Measurements from ENCODE around the gene STRIP1. TPM values are rescaled to one million over a fixed set of nuclear protein-coding genes. Genes with fewer than 3 reads are reported as not detected.

Gene STRIP1
- polyA plus RNA-seq, 2 of the 4 experiments (the other 2 are of a cell fraction) = 16.4 to 16.7 TPM

- DNase-seq (ENCODE audit: low read depth in 1 of 2, low spot score in 1 of 2) (no peak), FAIRE-seq (no peak), ATAC-seq (no peak)
- POLR2A ChIA-PET = interaction anchor here (0.6 kb wide), 1 partner anchor 117 kb away, joined by 3 read pairs; no protein-coding TSS in a partner anchor
- WGBS (ENCODE audit: missing lambda C conversion rate) = 94% methylated on average over 3 of the region's 3 CpGs
- TF ChIP-seq PBX3 (IDR thresholded peaks at IDR 0.05) (no peak), HEYL (CRISPR knock-in tag; IDR thresholded peaks at IDR 0.05) (no peak), ZSCAN20 (CRISPR knock-in tag; IDR thresholded peaks at IDR 0.05) (no peak)
- peaks cover 43% of the 10 kb centered on the region for H3K4me1 ChIP-seq
- H3K4me2 ChIP-seq = peak overlapping the region; percentile 93; the same call in 1 of the 3 replicates
- H3K27ac ChIP-seq = no peak overlapping the region
- CTCF ChIA-PET = interaction anchor here (1.1 to 17.7 kb wide), 4 partner anchors 17 to 337 kb away, joined by 4 to 969 read pairs (median 25); no protein-coding TSS in a partner anchor
- H3K4me3 ChIP-seq = no peak overlapping the region
- no peaks in the 10 kb centered on the region for H3K9me3 ChIP-seq
Observed at GRCh38 chr1:109988349-109988914, 46.0 kb upstream of the STRIP1 start.

GRCh38 chr1:109989506-109990301 is 44.7 kb upstream of the STRIP1 start:
- Histone ChIP-seq H3K4me3 (no peak overlapping the region), H3K4me1 (peaks cover 40% of the 10 kb centered on the region), H3K4me2 (no peak overlapping the region; the same call in 1 of the 3 replicates), H3K27ac (no peak overlapping the region), H3K9me3 (no peaks in the 10 kb centered on the region)
- DNase-seq (ENCODE audit: low read depth in 1 of 2, low spot score in 1 of 2) (no peak), ATAC-seq (no peak), FAIRE-seq (no peak)
- WGBS (ENCODE audit: missing lambda C conversion rate) = 88% methylated on average over 9 of the region's 9 CpGs
- CTCF ChIA-PET = no interaction called here
- no peak for TF ChIP-seq ZSCAN20 (CRISPR knock-in tag; IDR thresholded peaks at IDR 0.05)
- TF ChIP-seq HOXB13 (CRISPR knock-in tag; IDR thresholded peaks at IDR 0.05; ENCODE audit: low read depth) = no peak
- TF ChIP-seq RAD21 (conservative IDR thresholded peaks at IDR 0.05 in 1 of 2, IDR thresholded peaks at IDR 0.05 in 1 of 2) = no peak
- TF ChIP-seq USF2 (IDR thresholded peaks at IDR 0.05) = no peak
- no peak for TF ChIP-seq ZNF302 (CRISPR knock-in tag; IDR thresholded peaks at IDR 0.05)
- TF ChIP-seq MAZ (IDR thresholded peaks at IDR 0.05; ENCODE audit: borderline replicate concordance, low read depth, low read length) = no peak
- TF ChIP-seq HOXB5 (CRISPR knock-in tag; IDR thresholded peaks at IDR 0.05) = no peak
- POLR2A ChIA-PET = no interaction called here

- ATAC-seq (no peak), FAIRE-seq (no peak), DNase-seq (ENCODE audit: low read depth in 1 of 2, low spot score in 1 of 2) (no peak)
- H3K4me3 ChIP-seq = no peak overlapping the region
- 95% methylated on average over 2 of the region's 2 CpGs for WGBS (ENCODE audit: missing lambda C conversion rate)
- no peaks in the 10 kb centered on the region for H3K9me3 ChIP-seq
- no peak overlapping the region for H3K27ac ChIP-seq
- TF ChIP-seq CTCF (IDR thresholded peaks at IDR 0.05) = no peak
- TF ChIP-seq HES2 (IDR thresholded peaks at IDR 0.05) = no peak
- TF ChIP-seq RARB (CRISPR knock-in tag; IDR thresholded peaks at IDR 0.05) = no peak
- TF ChIP-seq JUN (IDR thresholded peaks at IDR 0.05) = no peak
- TF ChIP-seq MAX (IDR thresholded peaks at IDR 0.05) = no peak
- TF ChIP-seq BCL3 (IDR thresholded peaks at IDR 0.05) = no peak
- CTCF ChIA-PET = no interaction called here
- peaks cover 41% of the 10 kb centered on the region for H3K4me1 ChIP-seq
- no peak overlapping the region; the same call in 1 of the 3 replicates for H3K4me2 ChIP-seq
- POLR2A ChIA-PET = no interaction called here
Observed at GRCh38 chr1:109990302-109990653, 44.1 kb upstream of the STRIP1 start.
